ENCODE data around the gene ALDH8A1. TPM values are rescaled to one million over a fixed set of nuclear protein-coding genes. Genes with fewer than 3 reads are reported as not detected.

ALDH8A1 gene
- total RNA-seq, 1 donor from 2014 or later, result 0.30 TPM

- Mint-ChIP-seq H3K27me3 (ENCODE audit: unreplicated experiment) (no peaks in the 10 kb centered on the region), H3K36me3 (ENCODE audit: unreplicated experiment) (peaks cover 11% of the 10 kb centered on the region), H3K27ac (ENCODE audit: unreplicated experiment) (no peak overlapping the region), H3K9me3 (ENCODE audit: unreplicated experiment) (no peaks in the 10 kb centered on the region), H3K4me3 (ENCODE audit: unreplicated experiment) (no peak overlapping the region), H3K4me1 (ENCODE audit: unreplicated experiment) (peaks cover 3% of the 10 kb centered on the region)
- DNase-seq (ENCODE audit: extremely low spot score, unreplicated experiment), result no peak
- TF ChIP-seq CTCF (IDR thresholded peaks at IDR 0.05), result no peak
These were observed 42.3 kb upstream of the ALDH8A1 start for GRCh38 chr6:134992155-134992554.

GRCh38 chr6:134990262-134990661 lies 40.4 kb upstream of the ALDH8A1 start:
- TF ChIP-seq CTCF (IDR thresholded peaks at IDR 0.05), result no peak
- no peaks in the 10 kb centered on the region for H3K9me3 Mint-ChIP-seq (ENCODE audit: unreplicated experiment)
- DNase-seq (ENCODE audit: extremely low spot score, unreplicated experiment), result no peak
- no peak overlapping the region for H3K27ac Mint-ChIP-seq (ENCODE audit: unreplicated experiment)
- H3K4me1 Mint-ChIP-seq (ENCODE audit: unreplicated experiment), result no peaks in the 10 kb centered on the region
- peaks cover 17% of the 10 kb centered on the region for H3K36me3 Mint-ChIP-seq (ENCODE audit: unreplicated experiment)
- no peaks in the 10 kb centered on the region for H3K27me3 Mint-ChIP-seq (ENCODE audit: unreplicated experiment)
- H3K4me3 Mint-ChIP-seq (ENCODE audit: unreplicated experiment), result no peak overlapping the region

- DNase-seq (ENCODE audit: extremely low spot score, unreplicated experiment), result no peak
- no peaks in the 10 kb centered on the region for H3K27me3 Mint-ChIP-seq (ENCODE audit: unreplicated experiment)
- H3K36me3 Mint-ChIP-seq (ENCODE audit: unreplicated experiment), result peaks cover 39% of the 10 kb centered on the region
- H3K9me3 Mint-ChIP-seq (ENCODE audit: unreplicated experiment), result no peaks in the 10 kb centered on the region
- H3K27ac Mint-ChIP-seq (ENCODE audit: unreplicated experiment), result no peak overlapping the region
- H3K4me1 Mint-ChIP-seq (ENCODE audit: unreplicated experiment), result no peaks in the 10 kb centered on the region
- H3K4me3 Mint-ChIP-seq (ENCODE audit: unreplicated experiment), result no peak overlapping the region
- no peak for TF ChIP-seq CTCF (IDR thresholded peaks at IDR 0.05)
These were observed 34.9 kb upstream of the ALDH8A1 start for GRCh38 chr6:134984821-134985220.

- no peak for DNase-seq (ENCODE audit: extremely low spot score, unreplicated experiment)
- H3K27ac Mint-ChIP-seq (ENCODE audit: unreplicated experiment), result peak overlapping the region; percentile 14
- no peak for TF ChIP-seq CTCF (IDR thresholded peaks at IDR 0.05)
- H3K9me3 Mint-ChIP-seq (ENCODE audit: unreplicated experiment), result no peaks in the 10 kb centered on the region
- no peak overlapping the region for H3K4me3 Mint-ChIP-seq (ENCODE audit: unreplicated experiment)
- H3K4me1 Mint-ChIP-seq (ENCODE audit: unreplicated experiment), result no peaks in the 10 kb centered on the region
- peaks cover 43% of the 10 kb centered on the region for H3K36me3 Mint-ChIP-seq (ENCODE audit: unreplicated experiment)
- no peaks in the 10 kb centered on the region for H3K27me3 Mint-ChIP-seq (ENCODE audit: unreplicated experiment)
These were observed 33.9 kb upstream of the ALDH8A1 start for GRCh38 chr6:134983823-134984222.

- Mint-ChIP-seq H3K9me3 (ENCODE audit: unreplicated experiment) (no peaks in the 10 kb centered on the region), H3K27me3 (ENCODE audit: unreplicated experiment) (no peaks in the 10 kb centered on the region), H3K4me1 (ENCODE audit: unreplicated experiment) (no peaks in the 10 kb centered on the region), H3K4me3 (ENCODE audit: unreplicated experiment) (no peak overlapping the region), H3K36me3 (ENCODE audit: unreplicated experiment) (peaks cover 39% of the 10 kb centered on the region), H3K27ac (ENCODE audit: unreplicated experiment) (no peak overlapping the region)
- no peak for TF ChIP-seq CTCF (IDR thresholded peaks at IDR 0.05)
- DNase-seq (ENCODE audit: extremely low spot score, unreplicated experiment), result no peak
These were observed 32.3 kb upstream of the ALDH8A1 start for GRCh38 chr6:134982161-134982560.

Measured in osteocyte (in vitro differentiated cells).